T-helper 9 cell (primary cell): Measurements from ENCODE around the gene DICER1.
"Not testable (repeated sequence)": the region's sequence is repeated elsewhere in the genome, so short reads cannot be mapped to it uniquely, and the experiment has no call there.

Experiments
- DNase-seq: peaks from one replicate; pipeline ENCODE4 v3.0.0-alpha.2; 2020
- total RNA-seq, 2 donors: gene quantifications; one replicate each; lab custom pipeline; 2026; lab: John Stamatoyannopoulos, UW

DICER1 gene
- 96.0 to 185 reads per million in 2 donors for total RNA-seq

GRCh38 chr14:95157327-95158189 lies at the start of gene DICER1:
TSS of gene DICER1 (minus strand) at chr14:95157529. CDS start at chr14:95133458, 24,071 bp downstream.
- peak; percentile 93 for DNase-seq

GRCh38 chr14:95206534-95206933 lies 49.2 kb upstream of the DICER1 start:
- no peak for DNase-seq

- no peak for DNase-seq
These were observed 47.4 kb upstream of the DICER1 start for GRCh38 chr14:95204705-95205104.

GRCh38 chr14:95201745-95202144 lies 44.4 kb upstream of the DICER1 start:
- not testable (repeated sequence) for DNase-seq

- DNase-seq = no peak
These were observed 43.1 kb upstream of the DICER1 start for GRCh38 chr14:95200404-95200803.

- no peak for DNase-seq
These were observed 42.1 kb upstream of the DICER1 start for GRCh38 chr14:95199298-95199983.

GRCh38 chr14:95198320-95198719 lies 41.0 kb upstream of the DICER1 start:
- DNase-seq = no peak

- DNase-seq = no peak
These were observed 40.2 kb upstream of the DICER1 start for GRCh38 chr14:95197551-95197950.

- DNase-seq = no peak
These were observed 39.7 kb upstream of the DICER1 start for GRCh38 chr14:95196826-95197545.

- no peak for DNase-seq
These were observed 38.9 kb upstream of the DICER1 start for GRCh38 chr14:95196268-95196667.

- DNase-seq = no peak
These were observed 37.7 kb upstream of the DICER1 start for GRCh38 chr14:95195031-95195430.

GRCh38 chr14:95193081-95193480 lies 35.8 kb upstream of the DICER1 start:
- DNase-seq = no peak

GRCh38 chr14:95192311-95192710 lies 35.0 kb upstream of the DICER1 start:
- DNase-seq = no peak

GRCh38 chr14:95191445-95192199 lies 34.3 kb upstream of the DICER1 start:
- DNase-seq = no peak

- DNase-seq = no peak
These were observed 33.5 kb upstream of the DICER1 start for GRCh38 chr14:95190857-95191256.

- no peak for DNase-seq
These were observed 33.1 kb upstream of the DICER1 start for GRCh38 chr14:95190346-95190840.

GRCh38 chr14:95189367-95190132 lies 32.2 kb upstream of the DICER1 start:
- DNase-seq = no peak

GRCh38 chr14:95188380-95188779 lies 31.1 kb upstream of the DICER1 start:
- no peak for DNase-seq

GRCh38 chr14:95185767-95186392 lies 28.6 kb upstream of the DICER1 start:
- DNase-seq = no peak

GRCh38 chr14:95185033-95185766 lies 27.9 kb upstream of the DICER1 start:
- no peak for DNase-seq
